NCI-H748 (cell line): Measurements from ENCODE around the gene ADAMTSL4.
"Not testable (repeated sequence)": the region's sequence is repeated elsewhere in the genome, so short reads cannot be mapped to it uniquely, and the experiment has no call there.

ENCODE experiments used
- DNase-seq: peaks from one replicate; lab custom pipeline; 2025; ENCODE audit not compliant: unreplicated experiment; lab: John Stamatoyannopoulos, UW

ADAMTSL4 gene

DNA sequence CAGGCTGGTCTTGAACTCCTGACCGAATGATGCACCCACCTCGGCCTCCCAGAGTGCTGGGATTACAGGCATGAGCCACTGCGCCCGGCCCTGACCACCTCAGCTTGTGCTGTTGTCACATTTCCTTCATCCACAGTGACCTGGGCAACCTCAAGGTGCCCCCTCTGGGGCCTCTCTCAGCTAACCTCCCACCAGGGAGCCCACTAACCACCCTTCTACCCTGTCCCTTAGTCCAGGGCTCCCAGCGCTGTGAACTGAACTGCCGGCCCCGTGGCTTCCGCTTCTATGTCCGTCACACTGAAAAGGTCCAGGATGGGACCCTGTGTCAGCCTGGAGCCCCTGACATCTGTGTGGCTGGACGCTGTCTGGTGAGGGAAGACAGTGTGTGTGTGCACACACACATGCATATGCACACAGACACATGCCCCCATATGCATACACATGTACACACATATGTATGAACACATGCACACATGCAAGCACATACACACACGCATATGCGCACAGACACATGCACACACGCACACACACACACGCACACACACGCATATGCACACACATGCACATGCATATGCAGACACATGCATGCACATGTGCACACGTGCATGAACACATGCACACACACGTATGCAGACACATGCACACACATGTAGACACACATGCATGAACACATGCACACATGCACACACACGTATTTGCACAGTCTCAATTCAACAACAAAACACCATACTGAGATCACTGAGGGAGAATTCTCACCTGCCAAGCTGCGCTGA is 6.2 kb downstream of the ADAMTSL4 start:
- DNase-seq: no peak

GRCh38 chr1:150555971-150556865 is 7.0 kb downstream of the ADAMTSL4 start:
- DNase-seq: no peak

- no peak for DNase-seq
These were observed 7.9 kb downstream of the ADAMTSL4 start for GRCh38 chr1:150557065-150557600.

- no peak for DNase-seq
These were observed 8.6 kb downstream of the ADAMTSL4 start for GRCh38 chr1:150557813-150558212.

DNA sequence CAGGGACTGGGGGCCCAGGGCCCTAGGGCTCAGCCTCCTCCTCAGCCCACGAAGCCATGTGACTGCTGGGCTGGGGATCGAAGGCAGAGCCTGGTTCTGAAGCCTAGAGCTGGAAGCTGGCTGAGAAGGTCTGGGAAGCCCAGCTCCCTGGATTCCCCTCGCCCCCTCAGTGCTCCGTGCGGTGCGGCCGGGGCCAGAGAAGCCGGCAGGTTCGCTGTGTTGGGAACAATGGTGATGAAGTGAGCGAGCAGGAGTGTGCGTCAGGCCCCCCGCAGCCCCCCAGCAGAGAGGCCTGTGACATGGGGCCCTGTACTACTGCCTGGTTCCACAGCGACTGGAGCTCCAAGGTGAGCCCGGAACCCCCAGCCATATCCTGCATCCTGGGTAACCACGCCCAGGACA is 9.1 kb downstream of the ADAMTSL4 start:
- no peak for DNase-seq

- no peak for DNase-seq
These were observed 9.8 kb downstream of the ADAMTSL4 start for GRCh38 chr1:150558761-150559655.

DNA sequence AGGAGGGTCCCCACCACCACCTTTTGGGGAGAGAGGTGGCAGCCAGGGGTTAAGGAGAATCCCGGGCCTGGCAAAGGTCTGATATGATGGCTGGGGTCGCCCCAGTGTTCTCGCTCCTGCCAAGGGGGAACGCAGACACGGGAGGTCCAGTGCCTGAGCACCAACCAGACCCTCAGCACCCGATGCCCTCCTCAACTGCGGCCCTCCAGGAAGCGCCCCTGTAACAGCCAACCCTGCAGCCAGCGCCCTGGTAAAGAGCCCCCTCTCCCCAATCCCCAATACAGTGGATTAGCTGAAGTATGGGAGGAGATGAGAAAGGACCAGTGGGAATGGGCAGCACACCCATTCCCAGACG is 10.4 kb downstream of the ADAMTSL4 start:
- DNase-seq: no peak

- DNase-seq: peak; percentile 67
These were observed 10.8 kb downstream of the ADAMTSL4 start for GRCh38 chr1:150560011-150560438.

GRCh38 chr1:150560576-150561253 is 11.5 kb downstream of the ADAMTSL4 start:
- peak; percentile 88 for DNase-seq

DNA sequence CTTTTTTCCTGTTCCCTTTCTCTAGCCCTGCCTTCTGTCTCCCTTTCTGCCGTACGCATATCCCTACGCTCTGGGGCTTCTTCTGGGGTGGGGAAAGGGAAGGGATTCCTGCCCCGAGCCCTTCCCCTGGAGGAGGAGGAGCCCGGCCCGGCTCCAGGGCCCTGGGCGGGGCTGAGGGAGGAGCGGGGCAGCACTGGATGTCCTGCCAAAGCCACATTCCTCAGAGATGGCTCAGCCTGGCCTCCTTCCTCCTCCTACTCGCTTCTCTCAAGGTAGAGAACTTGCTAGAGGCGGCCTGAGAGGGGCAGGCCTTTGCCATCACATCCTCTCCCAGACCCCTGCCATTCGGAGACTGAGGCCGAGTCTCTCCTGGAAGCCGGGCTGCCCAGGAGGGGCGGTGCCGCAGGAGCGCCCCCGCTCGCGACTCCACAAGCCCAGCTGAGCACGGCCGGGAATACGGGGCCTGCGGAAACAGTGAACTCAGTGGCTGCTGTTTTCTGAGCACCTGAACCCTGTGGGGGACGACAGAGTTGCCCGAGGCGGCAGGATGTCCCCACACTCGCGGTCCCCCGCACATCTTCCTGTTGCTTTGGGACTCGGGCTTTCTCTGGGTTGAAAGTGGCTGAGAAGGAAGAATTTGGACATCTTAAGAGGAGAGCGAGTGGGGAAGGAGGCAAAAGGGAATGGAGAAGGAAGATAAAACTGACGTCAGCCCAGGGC is 12.2 kb downstream of the ADAMTSL4 start:
- peak; percentile 85 for DNase-seq

GRCh38 chr1:150561974-150562445 is 12.8 kb downstream of the ADAMTSL4 start:
- DNase-seq: peak; percentile 88

DNA sequence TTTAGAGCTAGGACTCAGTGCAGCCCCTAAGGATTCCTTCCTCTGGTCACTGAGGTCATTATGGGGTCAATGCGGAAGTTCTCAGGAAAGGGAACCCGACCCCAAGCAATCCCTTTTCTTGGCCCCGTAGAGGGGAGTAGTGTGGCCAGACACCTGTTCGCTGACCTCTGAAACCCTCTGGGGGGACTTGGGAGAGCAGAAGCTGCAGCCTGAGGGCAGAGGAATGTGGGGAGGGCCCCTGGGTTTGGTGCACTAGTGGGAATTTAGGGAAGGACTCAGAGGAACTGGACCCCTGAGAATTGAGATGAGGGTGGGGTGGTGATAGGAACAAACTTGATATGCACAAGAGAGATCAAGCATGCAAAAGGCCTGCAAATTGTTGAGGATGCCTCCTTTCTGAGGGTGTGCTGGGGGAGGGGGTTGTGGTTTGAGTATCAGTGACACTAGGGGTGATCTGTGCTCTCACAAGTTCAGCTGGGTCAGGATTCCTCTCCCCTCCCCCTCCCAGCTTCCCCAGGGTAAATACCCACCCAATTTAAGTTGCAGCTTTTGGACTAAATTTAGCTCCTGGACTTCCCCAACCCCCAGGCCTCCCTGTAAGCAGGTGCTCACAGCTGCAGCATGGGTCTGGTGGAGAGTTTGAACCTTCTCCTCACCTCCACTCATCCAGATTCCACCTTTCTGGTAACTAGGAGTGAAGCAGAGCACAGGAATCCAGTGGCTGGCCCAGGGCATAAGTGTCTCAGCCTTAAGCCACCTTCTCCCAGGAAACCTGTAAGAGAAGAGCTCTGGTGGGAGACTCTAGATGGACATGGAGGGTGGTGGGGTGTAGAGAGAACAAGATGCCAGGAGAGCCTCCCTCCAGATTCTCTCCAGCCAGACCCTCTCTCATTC is 13.5 kb downstream of the ADAMTSL4 start:
- no peak for DNase-seq

GRCh38 chr1:150563340-150564038 is 14.3 kb downstream of the ADAMTSL4 start:
- no peak for DNase-seq

DNA sequence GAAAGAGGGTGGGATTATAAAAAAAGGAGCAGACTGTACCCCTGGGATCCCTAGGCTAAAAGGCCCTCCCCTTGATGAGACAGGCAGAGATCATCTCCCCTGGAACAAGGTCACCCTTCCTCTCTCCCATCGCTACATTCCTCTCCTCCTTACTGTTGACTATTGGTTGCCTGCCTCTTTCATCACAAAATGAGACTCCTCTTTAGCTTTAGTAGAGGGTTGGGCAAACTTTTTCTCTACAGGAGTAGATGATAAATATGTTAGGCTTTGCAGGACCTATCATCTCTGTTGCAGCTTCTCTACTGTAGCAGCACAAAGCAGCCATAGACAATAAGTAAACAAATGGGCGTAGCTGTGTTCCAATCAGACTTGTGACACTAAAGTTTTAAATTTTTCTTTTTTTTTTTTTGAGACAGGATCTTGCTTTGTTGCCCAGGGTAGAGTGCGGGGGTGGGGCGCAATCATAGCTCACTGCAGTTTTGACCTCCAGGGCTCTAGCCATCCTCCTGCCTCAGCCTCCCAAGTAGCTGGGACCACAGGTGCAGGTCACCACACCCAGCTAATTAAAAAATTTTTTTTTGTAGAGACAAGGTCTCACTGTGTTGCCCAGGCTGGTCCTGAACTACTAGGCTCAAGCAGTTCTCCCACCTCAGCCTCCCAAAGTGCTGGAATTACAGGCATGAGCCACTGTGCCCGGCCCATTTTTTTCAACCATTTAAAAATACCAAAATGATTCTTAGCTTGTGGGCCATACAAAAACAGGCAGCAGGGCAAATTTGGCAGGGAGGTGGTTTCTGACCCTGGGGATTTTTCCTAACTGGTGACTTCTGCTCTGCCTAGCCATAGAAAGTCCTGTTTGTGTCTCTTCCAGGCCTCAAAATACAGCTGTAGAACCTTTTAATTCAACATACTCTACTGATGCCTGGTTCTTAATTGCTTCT is 15.1 kb downstream of the ADAMTSL4 start:
- DNase-seq: no peak

- DNase-seq: not testable (repeated sequence)
These were observed 16.2 kb downstream of the ADAMTSL4 start for GRCh38 chr1:150565240-150565991.
